Ecto neural progenitor cell (in vitro differentiated cells): ENCODE results near the gene GLIS1.
"Not testable (repeated sequence)": the region's sequence is repeated elsewhere in the genome, so short reads cannot be mapped to it uniquely, and the experiment has no call there.

Experiments used
- DNase-seq: peaks from one replicate; pipeline ENCODE4 v3.0.0-alpha.2; 2018; ENCODE audit warnings: low spot score

GLIS1 gene

DNA sequence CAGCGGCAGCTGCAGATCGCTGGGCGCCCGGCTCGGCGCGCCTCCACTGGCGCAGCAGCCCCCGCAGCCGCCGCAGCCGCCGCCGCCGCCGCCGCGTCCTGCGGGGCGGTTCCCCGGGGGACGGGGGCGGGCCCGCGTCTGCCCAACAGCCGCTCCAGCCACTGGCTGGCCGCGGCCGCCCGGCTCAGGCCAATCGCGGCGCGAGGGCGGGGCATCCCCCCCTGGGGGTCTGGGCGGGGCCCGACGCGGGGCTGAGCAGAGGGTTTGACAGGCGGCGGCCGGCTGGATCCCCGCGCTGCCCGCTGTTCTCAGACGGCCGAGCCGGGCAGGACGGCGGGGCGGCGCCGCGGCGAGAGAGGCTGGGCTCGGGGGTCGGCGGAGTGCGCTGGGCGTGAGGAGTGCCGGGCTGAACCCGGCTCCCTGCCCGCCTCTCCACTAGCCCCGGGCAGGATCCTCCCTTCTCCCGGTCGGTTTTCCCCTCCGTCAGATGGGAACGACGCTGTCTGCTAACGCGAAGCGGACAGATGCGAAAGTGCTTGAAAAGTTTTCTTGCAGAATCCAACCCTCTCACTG is at the start of gene GLIS1:
Gene GLIS1 (minus strand): TSS at position 56 of the 573 bp plus-strand sequence. CDS start 1,100 bp downstream, outside the sequence.
- peak; percentile 96 for DNase-seq

DNA sequence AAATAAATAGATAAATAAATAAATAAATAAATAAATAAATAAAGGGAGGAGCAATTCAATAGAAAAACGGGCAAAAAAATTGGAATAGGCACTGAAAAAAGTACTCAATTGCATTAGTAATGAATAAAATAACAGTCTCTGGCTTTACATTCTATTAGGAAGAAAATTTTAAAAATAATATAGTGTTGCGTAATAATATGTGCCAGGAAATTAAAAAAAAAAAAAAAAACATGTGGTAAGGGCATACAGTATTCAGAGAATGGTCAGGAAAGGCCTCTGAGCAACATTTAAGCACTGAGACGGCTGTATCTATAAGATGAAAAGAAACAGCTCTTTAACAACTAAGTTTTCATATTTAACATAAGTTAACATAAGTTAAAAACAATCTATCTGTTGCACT is 48.7 kb upstream of the GLIS1 start:
- DNase-seq, result no peak

DNA sequence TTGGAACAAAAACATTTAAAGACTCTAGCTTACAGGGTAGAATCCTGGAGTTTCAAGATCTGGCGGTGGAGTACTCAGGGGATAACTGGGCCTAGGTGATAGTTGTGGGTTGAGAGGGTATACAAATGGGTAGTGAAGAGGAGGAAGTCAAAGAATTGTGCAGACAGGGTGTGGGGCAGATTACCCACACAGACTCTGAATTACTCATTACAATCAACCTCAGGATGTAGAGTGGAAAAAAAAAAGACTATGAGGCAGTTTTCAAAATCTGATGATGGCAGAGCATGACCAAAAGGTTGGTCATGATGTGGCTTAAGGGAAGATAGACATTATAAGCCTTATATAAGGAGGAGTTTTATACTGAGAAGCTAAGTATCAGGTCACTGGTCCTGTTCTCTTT is 44.1 kb upstream of the GLIS1 start:
- DNase-seq, result no peak

DNA sequence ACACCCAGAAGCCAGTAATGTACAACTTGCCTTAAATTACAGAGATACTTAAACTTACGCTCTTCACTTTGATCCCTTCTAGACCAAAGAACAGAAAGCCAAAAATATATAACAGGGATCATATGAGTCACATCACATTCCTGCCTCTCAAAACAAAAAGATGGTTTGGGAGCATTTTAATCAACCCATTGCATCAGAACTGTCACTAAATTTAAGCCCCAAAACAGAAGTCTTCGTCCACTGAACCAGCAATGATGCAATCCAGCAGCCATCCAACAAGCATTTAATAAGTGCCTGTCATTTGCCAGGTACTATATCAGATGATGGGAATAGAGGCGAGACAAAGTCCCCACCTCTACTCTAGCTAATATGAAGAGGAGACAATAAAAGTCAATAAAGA is 42.7 kb upstream of the GLIS1 start:
- no peak for DNase-seq

DNA sequence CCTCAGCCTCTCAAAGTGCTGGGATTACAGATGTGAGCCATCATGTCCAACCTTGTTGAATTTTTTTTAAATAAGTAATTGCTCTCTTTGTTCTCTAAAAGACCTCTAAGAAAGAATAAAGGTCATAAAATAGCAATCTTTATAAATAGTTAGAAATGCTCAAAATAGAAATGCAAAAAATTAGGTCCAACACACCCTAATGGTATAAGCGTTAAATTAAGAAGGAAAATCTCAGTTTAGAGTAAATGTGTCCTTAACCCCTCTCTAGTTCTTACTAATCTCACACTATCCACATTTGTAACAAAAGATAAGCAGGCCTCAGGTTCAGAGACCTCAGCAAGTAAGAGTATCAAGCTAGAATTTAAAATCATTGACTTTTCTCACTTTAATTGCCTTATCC is 38.3 kb upstream of the GLIS1 start:
- no peak for DNase-seq

DNA sequence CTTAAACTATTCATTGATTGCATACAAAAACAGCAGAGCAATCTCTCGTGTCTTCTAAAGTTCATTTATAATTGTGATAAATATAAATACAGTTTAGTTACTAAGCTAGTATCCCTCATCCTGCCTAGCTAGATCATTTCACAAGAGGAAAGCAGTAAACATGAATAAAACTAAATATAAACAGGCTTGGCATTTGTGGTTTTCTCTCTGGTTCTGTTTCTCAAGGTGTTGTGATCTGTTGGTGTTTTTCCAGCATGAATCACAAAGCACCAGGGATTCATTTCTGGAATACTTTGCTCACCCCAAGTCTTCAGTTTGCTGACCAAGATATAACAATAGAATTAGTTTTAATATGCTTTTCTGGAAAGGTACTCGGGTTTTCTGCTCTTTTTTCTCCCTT is 32.7 kb upstream of the GLIS1 start:
- DNase-seq, result no peak

DNA sequence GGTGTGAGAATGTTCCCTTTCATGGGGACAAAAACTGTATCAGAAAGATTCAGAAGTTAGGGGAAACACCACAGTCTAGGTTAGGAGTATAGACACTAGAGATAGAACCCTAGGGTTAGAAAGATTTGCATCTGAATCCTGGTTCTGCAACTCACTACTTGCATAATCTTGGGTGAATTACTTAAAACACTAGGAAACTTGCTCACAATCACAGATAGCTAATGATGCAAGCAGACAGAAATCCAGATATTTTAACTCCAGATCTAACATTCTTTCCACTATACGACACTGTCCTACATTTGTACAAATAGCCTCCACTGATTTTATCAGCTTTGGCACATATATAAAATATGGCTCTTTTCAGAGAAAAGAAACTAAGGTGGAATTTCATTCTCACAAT is 30.8 kb upstream of the GLIS1 start:
- DNase-seq, result no peak

DNA sequence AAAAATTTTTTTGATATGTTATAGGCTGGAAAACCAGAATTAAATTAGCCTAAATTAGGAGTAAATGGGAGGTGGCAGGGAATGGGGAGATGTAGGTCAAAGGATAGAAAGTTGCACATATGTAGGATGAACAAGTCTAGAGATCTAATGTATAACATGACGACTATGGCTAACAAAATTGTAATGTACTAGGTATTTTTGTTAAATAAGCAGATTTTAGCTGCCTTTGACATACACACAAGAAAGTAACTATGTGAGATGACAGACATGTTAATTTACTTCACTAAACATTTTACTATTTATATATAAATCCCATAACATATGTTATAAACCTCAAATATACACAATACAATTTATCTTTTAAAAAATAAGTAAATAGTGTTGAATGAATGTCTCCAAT is 30.2 kb upstream of the GLIS1 start:
- DNase-seq, result no peak

DNA sequence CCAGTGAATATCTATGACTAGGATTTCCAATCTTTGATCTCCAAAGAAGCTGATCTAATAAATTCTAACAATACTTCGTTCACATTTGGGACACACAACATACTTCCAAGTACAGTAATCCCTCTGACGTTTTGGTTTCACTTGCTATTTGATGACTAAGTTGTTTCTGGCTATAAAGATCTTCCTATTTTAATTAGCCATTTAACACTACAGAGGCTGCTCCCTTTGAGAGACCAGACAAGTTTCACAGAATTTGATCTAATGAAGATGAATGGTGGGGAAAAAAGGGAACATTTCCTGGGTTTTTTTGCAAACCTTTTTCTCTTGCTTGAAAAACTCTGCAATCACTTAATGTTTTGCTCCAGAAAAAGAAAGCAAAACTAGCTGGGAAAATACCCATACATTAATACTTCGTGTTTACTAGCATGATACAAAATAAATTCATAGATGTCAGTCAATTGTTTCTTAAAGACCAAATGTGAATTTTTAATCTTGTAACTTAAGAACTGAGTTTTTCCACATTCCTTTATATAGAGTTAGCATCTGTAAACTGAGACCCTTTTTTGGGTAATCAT is 28.0 kb upstream of the GLIS1 start:
- no peak for DNase-seq

DNA sequence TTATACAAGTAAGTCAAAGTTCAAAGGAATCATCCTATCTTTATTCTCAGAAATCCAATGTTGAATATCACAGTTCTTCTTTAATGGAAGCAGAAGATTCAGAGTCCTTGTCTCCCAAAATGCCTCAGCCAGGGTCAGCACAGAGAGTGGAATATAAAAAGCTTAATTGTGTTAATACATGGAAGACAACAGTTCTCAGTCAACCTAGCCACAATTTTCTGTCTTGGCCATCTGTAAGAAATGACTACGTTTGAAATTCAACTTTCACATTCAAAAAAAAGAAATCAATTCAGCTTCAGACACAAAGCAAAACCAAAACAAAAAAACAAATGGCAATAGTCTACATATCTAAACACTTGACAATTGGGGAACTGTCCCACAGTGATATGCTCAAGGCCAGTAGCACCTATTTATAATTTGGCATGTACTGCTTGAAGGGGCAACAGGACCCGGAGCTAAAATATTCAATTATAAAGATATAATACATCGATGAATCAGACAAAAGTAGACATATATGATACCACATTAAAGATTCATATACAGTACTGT is 27.3 kb upstream of the GLIS1 start:
- no peak for DNase-seq

DNA sequence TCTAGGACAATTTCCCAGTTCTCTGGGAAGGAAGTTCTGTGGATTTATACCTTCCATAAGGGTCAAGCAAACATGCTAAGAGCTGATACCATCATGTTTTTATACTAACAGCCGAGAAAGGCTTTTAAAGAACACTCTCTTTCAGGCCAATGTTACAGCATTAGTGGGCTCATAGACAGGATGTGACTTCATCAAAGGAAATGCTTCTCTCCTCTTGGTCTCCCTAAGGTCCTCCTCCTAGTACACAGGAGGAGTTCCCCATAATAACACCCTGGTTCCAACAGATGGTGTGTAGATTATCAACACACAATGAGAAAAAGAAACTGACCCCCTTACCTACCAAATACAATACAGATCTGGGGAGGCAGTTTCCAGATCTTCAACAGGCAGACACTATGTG is 26.7 kb upstream of the GLIS1 start:
- DNase-seq, result no peak

DNA sequence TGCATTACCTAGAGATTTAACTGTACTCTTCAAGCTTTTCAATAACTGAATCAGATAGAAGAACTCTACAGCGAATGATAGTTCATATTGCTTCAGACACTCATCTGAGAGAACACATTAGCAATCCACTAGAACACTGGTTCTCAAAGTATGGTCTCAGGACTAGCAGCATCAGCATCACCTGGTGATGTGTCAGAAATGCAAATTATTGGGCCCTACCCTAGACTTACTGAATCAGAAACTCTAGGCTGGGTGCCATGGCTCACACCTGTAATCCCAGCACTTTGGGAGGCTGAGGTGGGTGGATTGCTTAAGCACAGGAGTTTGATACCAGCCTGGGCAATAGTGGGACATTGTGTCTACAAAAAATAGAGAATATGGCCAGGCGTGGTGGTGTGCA is 24.9 kb upstream of the GLIS1 start:
- DNase-seq, result no peak

DNA sequence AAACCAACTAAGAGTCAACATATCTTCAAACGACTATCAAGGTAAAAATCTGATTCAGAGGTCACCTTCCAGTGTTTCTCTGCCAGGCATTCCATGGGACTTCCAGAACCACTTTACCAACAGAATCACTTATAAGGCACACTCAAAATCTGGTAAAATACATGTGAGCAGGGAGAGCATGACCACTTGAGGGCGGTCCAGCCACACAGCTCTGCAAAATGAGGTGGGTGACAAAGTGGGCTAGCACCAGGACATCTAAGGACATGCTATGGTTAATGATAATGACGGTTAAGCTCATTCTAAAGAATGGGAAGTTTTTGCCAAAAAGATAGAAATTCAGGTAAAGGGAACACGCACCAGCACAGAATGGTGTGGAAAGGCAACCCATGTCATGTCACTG is 24.5 kb upstream of the GLIS1 start:
- DNase-seq, result no peak

DNA sequence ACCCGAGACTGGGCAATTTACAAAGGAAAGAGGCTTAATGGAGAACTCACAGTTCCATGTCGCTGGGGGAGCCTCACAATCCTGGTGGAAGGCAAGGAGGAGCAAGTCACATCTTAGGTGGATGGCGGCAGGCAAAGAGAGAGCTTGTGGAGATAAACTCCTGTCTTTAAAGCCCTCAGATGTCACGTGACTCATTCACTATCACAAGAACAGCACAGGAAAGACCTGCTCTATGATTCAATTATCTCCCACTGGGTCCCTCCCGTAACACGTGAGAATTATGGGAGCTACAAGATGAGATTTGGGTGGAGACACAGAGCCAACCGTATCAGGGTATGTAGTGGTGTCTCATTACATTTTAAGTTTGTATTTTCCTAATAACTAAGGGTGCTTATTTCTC is 21.5 kb upstream of the GLIS1 start:
- not testable (repeated sequence) for DNase-seq

DNA sequence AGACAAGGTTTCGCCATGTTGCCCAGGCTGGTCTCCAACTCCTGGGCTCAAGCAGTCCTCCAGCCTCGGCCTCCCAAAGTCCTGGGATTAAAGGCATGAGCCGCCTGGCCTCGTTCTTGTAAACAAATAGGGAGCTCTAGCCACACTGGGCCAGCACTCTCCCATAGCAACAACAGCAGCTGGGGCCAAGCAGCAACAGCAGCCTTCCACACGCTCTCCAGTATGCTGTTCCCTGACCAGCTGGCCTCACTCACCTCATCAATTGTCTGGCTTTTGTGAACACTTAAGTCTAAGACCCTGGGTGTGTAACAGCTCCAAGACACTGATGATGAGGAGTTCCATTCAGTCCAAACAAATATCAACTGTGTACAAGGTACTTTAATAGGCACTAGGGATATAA is 16.9 kb upstream of the GLIS1 start:
- DNase-seq, result no peak

DNA sequence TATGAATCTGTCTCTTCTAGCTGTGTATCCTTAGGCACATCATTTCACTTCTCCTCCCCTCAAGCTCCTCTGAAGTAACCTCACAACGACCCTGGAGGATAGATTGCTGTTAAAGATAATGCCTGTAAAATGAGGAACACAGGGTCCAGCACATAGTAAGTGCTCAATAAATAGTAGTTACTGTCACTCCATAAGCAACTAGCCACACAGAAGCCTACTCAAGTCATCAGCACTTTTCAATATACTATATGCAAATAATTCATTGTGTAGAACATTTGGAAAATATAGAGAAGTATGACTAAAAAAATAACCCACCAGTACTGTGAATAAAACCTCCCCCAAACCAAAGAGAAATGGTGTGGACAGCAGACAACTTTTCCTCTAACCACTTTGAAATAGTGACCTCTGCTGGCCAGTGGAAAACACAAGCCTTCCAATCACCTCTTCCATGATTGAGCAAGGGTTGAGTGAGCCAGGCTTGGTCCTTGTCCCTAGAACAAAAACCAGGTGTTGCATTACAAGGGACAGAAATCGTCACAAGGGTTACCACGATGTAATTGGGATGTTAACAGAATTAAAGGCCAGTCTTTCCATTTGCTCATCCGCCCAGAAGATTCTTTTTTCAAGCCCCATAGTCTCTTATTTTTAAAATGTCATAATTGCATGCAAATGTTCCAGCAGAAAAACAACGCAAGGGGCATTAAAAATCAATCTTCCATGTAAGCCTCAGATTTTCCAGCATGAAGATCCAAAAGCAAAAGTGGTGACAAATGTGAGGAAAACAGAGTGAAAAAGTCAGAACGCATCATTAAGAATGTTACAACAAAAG is 15.7 kb upstream of the GLIS1 start:
- no peak for DNase-seq

DNA sequence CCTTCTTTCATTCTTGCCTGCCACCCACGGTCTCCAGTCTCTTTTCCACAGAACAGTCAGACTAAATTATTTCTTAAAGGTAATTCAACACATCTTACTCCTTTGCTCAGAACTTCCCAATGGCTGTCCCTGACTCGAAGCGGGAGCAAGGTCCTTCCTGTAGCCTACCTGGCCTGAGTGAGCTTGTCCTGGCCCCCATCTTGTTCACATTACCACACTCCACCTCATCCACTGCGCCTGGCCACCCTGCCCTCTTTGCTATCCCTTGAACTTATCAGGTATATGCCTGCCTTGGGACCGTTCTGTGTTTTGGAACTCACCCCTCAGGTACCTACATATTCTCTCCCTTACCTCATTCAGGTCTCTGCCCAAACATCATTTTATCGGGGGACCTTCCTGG is 13.3 kb upstream of the GLIS1 start:
- DNase-seq, result no peak

DNA sequence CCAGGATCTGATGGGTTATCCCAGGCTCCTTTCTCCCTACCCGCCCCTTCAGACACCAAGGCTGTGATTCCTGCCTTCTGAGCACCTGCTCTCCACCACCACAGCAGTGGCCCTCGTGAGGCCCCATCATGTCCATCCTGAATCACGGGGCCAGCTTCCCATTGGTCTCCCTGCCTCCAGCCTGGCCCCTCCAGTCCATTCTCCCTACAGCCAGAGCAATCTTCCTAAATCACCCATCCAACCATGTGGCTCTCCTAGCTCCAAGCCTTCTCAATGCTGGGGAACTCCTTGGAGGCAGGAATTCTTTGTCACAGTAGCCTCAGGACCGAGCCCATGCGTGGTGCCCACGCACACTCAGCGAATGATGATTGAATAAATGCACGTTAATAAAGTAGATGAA is 8.9 kb upstream of the GLIS1 start:
- no peak for DNase-seq

DNA sequence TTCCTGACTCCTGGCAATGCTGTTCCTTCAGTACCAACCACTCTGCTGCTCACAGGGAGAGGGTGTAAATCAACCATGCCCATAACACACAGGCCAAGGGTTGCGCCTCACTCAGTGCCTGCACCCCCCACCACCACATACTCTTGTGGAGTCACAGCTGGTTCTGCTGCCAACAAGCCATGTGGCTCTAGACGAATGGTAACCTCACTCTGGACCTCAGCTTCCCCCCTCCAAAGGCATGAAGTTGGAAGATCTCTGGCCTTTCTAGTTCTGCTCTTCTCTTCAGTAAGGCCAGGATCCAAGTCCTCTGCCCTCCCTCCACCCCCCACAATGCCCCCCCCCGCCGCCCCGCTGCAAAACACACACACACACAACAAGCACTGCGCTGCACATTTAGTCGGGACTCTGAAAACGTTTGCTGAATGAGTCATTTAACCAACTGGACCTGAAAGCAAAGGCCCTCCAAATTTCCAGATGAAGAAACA is 1.7 kb upstream of the GLIS1 start:
- DNase-seq, result no peak

DNA sequence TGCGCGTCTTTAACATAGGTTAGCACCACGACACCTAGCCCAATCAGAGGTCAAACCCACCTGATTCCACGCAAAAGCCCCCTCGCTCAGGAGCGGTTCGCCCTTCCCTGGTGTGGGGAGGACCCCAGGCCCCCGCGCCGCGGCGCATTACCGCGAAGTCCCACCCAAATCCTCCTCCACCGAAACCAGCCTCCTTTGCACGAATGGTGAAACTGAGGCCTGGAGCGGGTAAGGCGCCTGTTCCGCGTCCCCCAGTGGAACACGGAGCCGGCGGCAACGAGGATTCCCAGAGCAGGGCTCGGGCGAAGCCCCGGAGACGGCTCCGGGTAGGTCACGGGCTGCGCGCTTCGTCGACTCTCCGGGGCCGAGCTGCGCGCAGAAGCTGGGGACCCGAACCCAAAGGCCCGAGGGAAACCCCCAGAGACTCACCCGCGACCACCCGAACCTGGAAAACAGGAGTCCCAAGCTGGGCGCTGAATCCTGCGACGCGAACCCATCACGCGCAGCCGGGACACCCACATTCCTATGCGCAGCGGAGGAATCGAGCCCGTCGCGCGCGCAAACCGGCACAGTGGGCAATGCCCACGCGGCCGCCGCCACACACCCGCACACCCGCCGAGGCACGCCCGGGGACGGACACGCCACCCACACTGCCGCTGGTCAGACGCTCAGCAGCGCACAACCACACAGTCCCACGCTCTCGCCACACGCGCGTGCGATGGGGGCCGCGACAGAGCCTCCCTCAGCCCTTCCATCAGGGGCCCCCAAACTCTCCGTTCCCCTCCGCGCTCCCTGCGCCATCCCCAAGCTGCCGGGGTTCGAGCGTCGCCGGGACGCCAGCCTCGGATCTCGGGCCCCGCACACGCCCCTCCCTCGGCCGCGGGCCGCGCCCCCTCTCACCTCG is 507 bp downstream of the GLIS1 start:
- no peak for DNase-seq

DNA sequence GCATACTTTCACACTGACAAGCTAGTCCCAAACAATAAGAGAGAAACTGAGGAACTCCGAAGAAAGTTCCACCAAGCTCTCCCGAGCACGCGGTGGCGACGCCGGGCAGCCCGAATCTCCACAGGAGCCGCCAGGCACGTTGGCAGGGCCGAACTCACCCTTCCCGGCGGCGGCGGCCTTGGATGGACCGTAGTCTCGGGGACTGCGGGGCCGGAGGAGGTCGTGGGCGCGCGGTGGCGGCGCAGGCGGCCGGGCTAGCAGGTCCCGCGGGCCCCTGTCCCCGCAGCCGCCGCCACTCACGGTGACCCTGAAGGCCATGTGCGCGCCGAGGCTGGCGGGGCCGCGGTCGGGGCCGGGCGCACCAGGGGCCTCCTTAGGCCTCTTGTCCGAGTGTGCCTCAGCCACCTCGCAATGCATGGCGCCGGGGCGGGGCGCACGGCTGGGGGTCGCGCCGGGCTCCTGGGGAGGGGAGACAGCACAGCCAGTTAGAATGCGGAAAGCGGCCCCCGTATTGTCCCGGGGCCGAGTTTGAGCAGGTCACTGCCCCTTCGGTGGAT is 1.2 kb downstream of the GLIS1 start:
- peak; percentile 66 for DNase-seq

DNA sequence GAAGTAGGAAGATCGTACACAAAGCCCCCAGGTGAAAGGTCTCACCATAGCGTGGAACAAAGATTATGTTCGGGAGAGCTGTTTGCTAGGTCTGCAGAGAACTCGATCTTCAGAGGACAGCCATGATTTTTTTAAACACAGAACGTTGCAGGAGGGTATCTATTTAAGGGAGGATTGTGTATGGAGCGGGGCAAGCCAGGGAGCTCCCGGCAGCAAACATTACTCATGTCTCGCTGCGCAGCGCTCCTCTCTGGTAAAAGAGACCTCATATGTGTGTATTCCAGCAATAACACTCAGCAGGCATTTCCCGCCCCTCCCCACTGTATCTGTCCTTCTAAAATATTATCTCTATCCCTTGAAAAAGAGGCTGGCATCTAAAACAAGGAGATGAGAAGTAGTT is 2.7 kb downstream of the GLIS1 start:
- no peak for DNase-seq
